DOHH2 (cell line): Measurements from ENCODE around the gene FRMD8.
A peak's percentile ranks its signal among the peaks of the same experiment; 100 is the strongest.

Source experiments
- H3F3A ChIP-seq: fragments of 200-600 bp; sonication (generic), shearing (Covaris generic); 2 replicates; pipeline ENCODE4 v1.6.0; 2016; ENCODE audit warnings: antibody characterized with exemption, mild to moderate bottlenecking; ENCODE audit not compliant: control insufficient read depth, insufficient read depth
- H3K27ac ChIP-seq: fragments of 200-600 bp; sonication (generic); 2 replicates; pipeline ENCODE4 v1.5.1; 2014; ENCODE audit warnings: low read depth, mild to moderate bottlenecking, low read length, moderate library complexity
- H3K27me3 ChIP-seq: fragments of 200-600 bp; sonication (generic); 2 replicates; pipeline ENCODE4 v1.6.1; 2014; ENCODE audit warnings: mild to moderate bottlenecking, low read length, mixed read lengths; ENCODE audit not compliant: control insufficient read depth
- H3K36me3 ChIP-seq: fragments of 200-600 bp; sonication (generic); 2 replicates; pipeline ENCODE4 v1.6.1; 2014; ENCODE audit warnings: mild to moderate bottlenecking, low read length, moderate library complexity, mixed read lengths; ENCODE audit not compliant: control insufficient read depth
- H3K4me1 ChIP-seq: fragments of 200-600 bp; sonication (generic); 2 replicates; pipeline ENCODE4 v1.6.1; 2014; ENCODE audit warnings: mild to moderate bottlenecking, low read length, mixed read lengths; ENCODE audit not compliant: control insufficient read depth
- H3K4me2 ChIP-seq: fragments of 200-600 bp; sonication (generic); 2 replicates; pipeline ENCODE4 v1.6.0; 2014; ENCODE audit warnings: mild to moderate bottlenecking, low read length, moderate library complexity
- H3K4me3 ChIP-seq: fragments of 200-600 bp; sonication (generic); 2 replicates; pipeline ENCODE4 v1.5.1; 2014; ENCODE audit warnings: mild to moderate bottlenecking, low read length, mixed read lengths
- H3K79me2 ChIP-seq: fragments of 200-600 bp; sonication (generic); 2 replicates; pipeline ENCODE4 v1.6.1; 2014; ENCODE audit warnings: mild to moderate bottlenecking, low read length, mixed read lengths; ENCODE audit not compliant: control insufficient read depth
- H3K9me2 ChIP-seq: fragments of 200-600 bp; sonication (generic); replicated peaks from 2 replicates; pipeline ENCODE4 v1.6.1; 2014; ENCODE audit warnings: mild to moderate bottlenecking, low read length, mixed read lengths; ENCODE audit not compliant: control insufficient read depth
- H3K9me3 ChIP-seq: fragments of 200-600 bp; sonication (generic); 2 replicates; pipeline ENCODE4 v1.6.1; 2014; ENCODE audit warnings: antibody characterized with exemption, low read length, mixed read lengths; ENCODE audit not compliant: control insufficient read depth, insufficient read depth
- H4K20me1 ChIP-seq: fragments of 200-600 bp; sonication (generic); 2 replicates; pipeline ENCODE4 v1.6.0; 2014; ENCODE audit warnings: low read depth, mild to moderate bottlenecking, antibody characterized with exemption, low read length, moderate library complexity; ENCODE audit not compliant: control insufficient read depth, insufficient read depth
- CTCF ChIP-seq: fragments of 200-600 bp; sonication (generic); IDR thresholded peaks from one replicate; pipeline ENCODE4 v1.5.1; 2014; ENCODE audit warnings: antibody characterized with exemption, mild to moderate bottlenecking, low read depth, low read length; ENCODE audit not compliant: poor library complexity, severe bottlenecking
- EZH2phosphoT487 ChIP-seq: fragments of 200-600 bp; sonication (generic); IDR thresholded peaks from 2 replicates; pipeline ENCODE4 v1.6.1; 2017; ENCODE audit warnings: borderline replicate concordance, mild to moderate bottlenecking, antibody characterized with exemption, low read length, moderate library complexity, mixed read lengths

The FRMD8 gene

GRCh38 chr11:65439331-65440181 is 53.1 kb downstream of the FRMD8 start:
- peaks cover 63% of the 10 kb centered on the region for H3K79me2 ChIP-seq
- H3K4me1 ChIP-seq: peaks cover 84% of the 10 kb centered on the region
- H3K27ac ChIP-seq: peak overlapping the region; percentile 60
- H3K4me3 ChIP-seq: peak overlapping the region; percentile 53
- TF ChIP-seq EZH2phosphoT487: no peak
- no peak for TF ChIP-seq CTCF
- H3K27me3 ChIP-seq: no peaks in the 10 kb centered on the region
- H4K20me1 ChIP-seq: no peaks in the 10 kb centered on the region; the same call in 1 of the 2 replicates
- no peaks in the 10 kb centered on the region for H3K9me3 ChIP-seq
- peaks cover 48% of the 10 kb centered on the region for H3F3A ChIP-seq
- peak overlapping the region; percentile 67 for H3K4me2 ChIP-seq
- peaks cover 64% of the 10 kb centered on the region for H3K36me3 ChIP-seq
- H3K9me2 ChIP-seq: no peaks in the 10 kb centered on the region

- Histone ChIP-seq H3K9me2 (no peaks in the 10 kb centered on the region), H3K27me3 (no peaks in the 10 kb centered on the region), H3K4me2 (peak overlapping the region; percentile 67), H3K79me2 (peaks cover 49% of the 10 kb centered on the region), H3K36me3 (peaks cover 50% of the 10 kb centered on the region), H3K9me3 (no peaks in the 10 kb centered on the region), H3K4me3 (peak overlapping the region; percentile 53), H3F3A (peaks cover 47% of the 10 kb centered on the region), H3K27ac (peak overlapping the region; percentile 60), H3K4me1 (peaks cover 84% of the 10 kb centered on the region), H4K20me1 (no peaks in the 10 kb centered on the region; the same call in 1 of the 2 replicates)
- no peak for TF ChIP-seq EZH2phosphoT487
Measured at GRCh38 chr11:65440831-65441499, 54.5 kb downstream of the FRMD8 start.

GRCh38 chr11:65442842-65443331 is 56.5 kb downstream of the FRMD8 start:
- Histone ChIP-seq H3K4me1 (peaks cover 75% of the 10 kb centered on the region), H3K79me2 (peaks cover 35% of the 10 kb centered on the region), H3K27ac (peak overlapping the region; percentile 55)

More at GRCh38 chr11:65442842-65443331, 56.5 kb downstream of the FRMD8 start:
- Histone ChIP-seq H3K9me2 (no peaks in the 10 kb centered on the region), H4K20me1 (no peaks in the 10 kb centered on the region; the same call in 1 of the 2 replicates), H3K9me3 (no peaks in the 10 kb centered on the region), H3K4me2 (peak overlapping the region; percentile 41), H3F3A (peaks cover 41% of the 10 kb centered on the region), H3K36me3 (peaks cover 34% of the 10 kb centered on the region), H3K4me3 (peak overlapping the region; percentile 24; the same call in 1 of the 2 replicates), H3K27me3 (no peaks in the 10 kb centered on the region)
- no peak for TF ChIP-seq EZH2phosphoT487
- no peak for TF ChIP-seq CTCF
